B cell (primary cell): ENCODE data around the gene TOPBP1.

Source experiments
- EZH2 ChIP-seq: IDR thresholded peaks from 2 replicates; pipeline ENCODE4 v1.6.1; 2012; ENCODE audit warnings: borderline replicate concordance, low read depth, mild to moderate bottlenecking, moderate library complexity, low read length; ENCODE audit not compliant: insufficient read depth, poor library complexity, severe bottlenecking
- TF ChIP-seq, protein P1 (sequence below): fragments of 200-600 bp; IDR thresholded peaks from one replicate; pipeline ENCODE4 v1.8.0; 2022; ENCODE audit warnings: antibody characterized with exemption, mild to moderate bottlenecking

DNA sequence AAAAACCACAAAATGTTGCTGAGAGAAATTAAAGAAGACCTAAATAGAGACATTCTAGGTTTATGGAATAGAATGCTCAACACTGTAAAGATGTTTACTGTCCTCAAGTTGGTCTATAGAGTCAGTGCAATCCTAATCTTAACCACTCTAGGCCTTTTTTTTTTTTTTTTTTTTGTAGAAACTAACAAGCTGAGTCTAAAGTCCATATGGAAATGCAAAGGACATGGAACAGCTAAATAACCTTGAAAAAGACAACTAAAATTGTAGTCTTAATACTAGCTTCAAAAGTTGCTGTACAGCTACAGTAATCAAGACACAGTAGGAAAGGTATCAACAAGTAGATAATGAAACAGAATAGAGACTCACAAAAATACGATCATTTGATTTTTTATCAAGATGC lies 55.4 kb downstream of the TOPBP1 start:
- TF ChIP-seq, protein P1, sequence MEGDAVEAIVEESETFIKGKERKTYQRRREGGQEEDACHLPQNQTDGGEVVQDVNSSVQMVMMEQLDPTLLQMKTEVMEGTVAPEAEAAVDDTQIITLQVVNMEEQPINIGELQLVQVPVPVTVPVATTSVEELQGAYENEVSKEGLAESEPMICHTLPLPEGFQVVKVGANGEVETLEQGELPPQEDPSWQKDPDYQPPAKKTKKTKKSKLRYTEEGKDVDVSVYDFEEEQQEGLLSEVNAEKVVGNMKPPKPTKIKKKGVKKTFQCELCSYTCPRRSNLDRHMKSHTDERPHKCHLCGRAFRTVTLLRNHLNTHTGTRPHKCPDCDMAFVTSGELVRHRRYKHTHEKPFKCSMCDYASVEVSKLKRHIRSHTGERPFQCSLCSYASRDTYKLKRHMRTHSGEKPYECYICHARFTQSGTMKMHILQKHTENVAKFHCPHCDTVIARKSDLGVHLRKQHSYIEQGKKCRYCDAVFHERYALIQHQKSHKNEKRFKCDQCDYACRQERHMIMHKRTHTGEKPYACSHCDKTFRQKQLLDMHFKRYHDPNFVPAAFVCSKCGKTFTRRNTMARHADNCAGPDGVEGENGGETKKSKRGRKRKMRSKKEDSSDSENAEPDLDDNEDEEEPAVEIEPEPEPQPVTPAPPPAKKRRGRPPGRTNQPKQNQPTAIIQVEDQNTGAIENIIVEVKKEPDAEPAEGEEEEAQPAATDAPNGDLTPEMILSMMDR, result no peak
- TF ChIP-seq EZH2, result no peak
